Measurements from ENCODE around the gene TMEM140.

The TMEM140 gene

DNA sequence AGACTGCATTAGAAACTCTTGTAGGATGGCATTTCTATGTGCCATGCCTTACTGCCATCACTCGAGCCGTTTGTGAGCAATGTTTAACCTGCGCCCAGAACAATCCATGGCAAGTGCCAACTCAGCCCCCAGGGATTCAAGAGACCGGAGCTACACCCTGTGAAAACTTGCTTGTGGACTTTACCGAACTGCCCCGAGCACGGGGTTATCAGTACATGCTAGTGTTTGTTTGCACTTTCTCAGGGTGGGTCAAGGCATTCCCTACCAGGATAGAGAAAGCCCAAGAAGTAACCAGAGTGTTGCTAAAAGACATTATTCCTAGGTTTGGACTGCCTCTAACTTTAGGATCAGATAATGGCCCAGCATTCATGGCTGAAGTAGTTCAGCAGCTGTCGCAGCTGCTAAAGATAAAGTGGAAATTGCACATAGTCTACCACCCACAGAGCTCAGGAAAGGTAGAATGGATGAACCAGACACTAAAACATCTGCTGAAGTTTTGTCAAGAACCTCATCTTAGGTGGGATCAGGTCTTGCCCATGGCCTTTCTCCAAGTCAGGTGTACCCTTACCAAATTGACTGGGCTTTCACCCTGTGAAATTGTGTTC is 31.6 kb downstream of the TMEM140 start:
- TF ChIP-seq, protein P1, sequence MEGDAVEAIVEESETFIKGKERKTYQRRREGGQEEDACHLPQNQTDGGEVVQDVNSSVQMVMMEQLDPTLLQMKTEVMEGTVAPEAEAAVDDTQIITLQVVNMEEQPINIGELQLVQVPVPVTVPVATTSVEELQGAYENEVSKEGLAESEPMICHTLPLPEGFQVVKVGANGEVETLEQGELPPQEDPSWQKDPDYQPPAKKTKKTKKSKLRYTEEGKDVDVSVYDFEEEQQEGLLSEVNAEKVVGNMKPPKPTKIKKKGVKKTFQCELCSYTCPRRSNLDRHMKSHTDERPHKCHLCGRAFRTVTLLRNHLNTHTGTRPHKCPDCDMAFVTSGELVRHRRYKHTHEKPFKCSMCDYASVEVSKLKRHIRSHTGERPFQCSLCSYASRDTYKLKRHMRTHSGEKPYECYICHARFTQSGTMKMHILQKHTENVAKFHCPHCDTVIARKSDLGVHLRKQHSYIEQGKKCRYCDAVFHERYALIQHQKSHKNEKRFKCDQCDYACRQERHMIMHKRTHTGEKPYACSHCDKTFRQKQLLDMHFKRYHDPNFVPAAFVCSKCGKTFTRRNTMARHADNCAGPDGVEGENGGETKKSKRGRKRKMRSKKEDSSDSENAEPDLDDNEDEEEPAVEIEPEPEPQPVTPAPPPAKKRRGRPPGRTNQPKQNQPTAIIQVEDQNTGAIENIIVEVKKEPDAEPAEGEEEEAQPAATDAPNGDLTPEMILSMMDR (IDR thresholded peaks at IDR 0.05), result no peak
- TF ChIP-seq ZFX (IDR thresholded peaks at IDR 0.05; ENCODE audit: borderline replicate concordance), result no peak
- no peak overlapping the region for H3K27ac ChIP-seq

DNA sequence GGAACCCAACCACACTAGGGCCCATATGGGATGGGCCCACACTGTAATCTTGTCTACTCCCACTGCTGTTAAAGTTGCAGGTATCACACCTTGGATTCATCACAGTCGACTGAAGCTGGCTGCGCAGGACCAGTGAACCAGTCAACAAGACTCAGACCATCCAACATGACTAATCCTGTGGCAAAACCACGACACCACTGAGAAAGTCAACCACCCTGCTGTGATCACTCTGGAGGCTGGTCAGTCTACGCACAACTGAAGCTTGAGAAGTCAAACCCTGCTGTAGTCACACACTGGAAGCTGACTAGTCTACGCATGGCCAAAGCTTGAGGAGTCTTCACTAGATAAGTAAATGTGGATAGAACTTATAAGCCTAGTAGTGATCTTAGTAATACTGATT is 32.2 kb downstream of the TMEM140 start:
- TF ChIP-seq, protein P1 (IDR thresholded peaks at IDR 0.05), result no peak
- no peak for TF ChIP-seq ZFX (IDR thresholded peaks at IDR 0.05; ENCODE audit: borderline replicate concordance)
- H3K27ac ChIP-seq, result no peak overlapping the region

DNA sequence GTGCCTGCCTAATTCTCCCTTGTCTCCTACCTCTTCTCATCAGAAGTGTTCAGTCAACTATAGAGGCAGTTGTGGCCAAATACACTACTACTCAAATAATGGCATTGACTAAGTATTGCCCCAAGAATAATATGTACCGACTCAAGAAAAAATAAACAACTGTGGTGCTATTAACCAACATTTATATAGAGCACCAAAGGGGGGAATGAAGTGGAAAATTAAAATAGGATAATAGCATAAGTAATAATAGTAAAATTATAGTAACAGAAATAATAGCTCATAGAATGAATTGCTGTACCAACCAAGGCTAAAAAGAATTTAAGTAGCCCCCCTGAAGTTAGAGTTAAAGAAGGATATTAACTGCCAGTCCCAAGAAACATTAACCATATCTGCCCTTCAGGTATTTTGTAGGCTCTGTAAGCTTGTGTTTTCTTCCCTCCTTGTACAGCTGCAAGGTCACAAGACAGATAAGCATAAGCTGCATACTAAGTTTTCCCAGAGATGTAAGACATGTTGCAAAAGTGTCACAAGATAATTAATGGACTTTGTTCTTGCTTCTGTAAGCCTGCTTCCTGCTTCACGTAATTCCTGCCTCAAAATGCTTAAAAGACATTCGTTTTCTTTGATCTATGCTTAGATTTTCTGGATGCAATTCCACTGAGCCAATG is 33.5 kb downstream of the TMEM140 start:
- no peak for TF ChIP-seq ZFX (IDR thresholded peaks at IDR 0.05; ENCODE audit: borderline replicate concordance)
- TF ChIP-seq, protein P1 (IDR thresholded peaks at IDR 0.05), result no peak
- no peak overlapping the region for H3K27ac ChIP-seq

DNA sequence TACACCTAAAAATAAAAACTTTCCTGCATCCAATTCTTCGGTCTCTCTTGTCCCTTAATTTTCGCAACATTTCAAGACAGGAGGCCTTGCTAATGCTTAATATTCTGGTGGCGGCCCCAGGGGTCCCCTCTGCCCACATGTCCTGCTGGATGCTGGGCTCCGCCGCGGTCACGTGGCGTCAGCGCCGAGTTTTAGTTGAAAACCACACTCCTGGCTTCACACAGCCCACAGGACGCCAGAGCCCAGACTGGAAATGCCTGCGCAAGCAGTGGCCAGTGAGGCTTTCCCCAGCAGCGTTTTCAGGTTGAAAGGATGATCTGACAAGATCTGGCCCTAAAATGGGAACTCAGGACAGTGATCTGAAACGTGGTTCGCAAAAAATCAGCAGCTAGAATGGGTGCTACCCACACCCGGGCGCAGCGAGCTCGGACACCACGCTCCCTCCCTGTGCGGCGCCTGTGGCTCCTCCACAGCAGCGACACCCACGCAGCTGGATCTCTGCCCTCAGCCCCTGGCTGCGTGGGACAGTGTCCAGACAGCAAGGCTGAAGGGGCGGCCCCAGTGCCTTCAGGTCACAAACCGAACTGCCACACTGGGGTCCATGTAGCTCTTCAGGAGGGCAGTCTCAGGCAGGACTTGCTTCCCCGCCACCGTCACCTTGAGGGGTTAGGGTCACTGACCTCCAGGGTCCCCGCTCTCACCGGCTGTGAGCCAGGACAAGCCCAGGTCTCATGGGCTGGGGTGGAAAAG is 34.2 kb downstream of the TMEM140 start:
- no peak for TF ChIP-seq ZFX (IDR thresholded peaks at IDR 0.05; ENCODE audit: borderline replicate concordance)
- TF ChIP-seq, protein P1 (IDR thresholded peaks at IDR 0.05), result no peak
- no peak overlapping the region for H3K27ac ChIP-seq

DNA sequence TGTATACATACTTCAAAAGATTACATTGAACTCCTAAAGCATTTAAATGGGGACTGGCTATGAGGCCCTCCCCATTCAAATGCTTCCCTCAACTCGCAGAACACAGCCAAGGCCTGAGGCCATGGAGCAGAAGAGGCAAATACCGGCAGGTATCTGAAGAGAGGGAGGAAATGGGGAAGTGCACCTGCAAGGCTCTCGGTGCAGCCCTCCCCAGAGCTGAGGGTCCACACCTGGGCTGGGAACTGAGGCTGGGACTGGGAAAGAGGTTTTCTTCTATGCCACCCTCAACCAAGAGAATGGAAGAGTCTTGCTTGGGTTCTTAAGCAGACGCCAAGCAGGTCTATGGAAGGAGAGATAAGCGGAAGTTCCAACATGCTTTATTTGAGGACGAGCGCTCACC is 35.6 kb downstream of the TMEM140 start:
- no peak for TF ChIP-seq ZFX (IDR thresholded peaks at IDR 0.05; ENCODE audit: borderline replicate concordance)
- TF ChIP-seq, protein P1 (IDR thresholded peaks at IDR 0.05), result no peak
- H3K27ac ChIP-seq, result no peak overlapping the region

DNA sequence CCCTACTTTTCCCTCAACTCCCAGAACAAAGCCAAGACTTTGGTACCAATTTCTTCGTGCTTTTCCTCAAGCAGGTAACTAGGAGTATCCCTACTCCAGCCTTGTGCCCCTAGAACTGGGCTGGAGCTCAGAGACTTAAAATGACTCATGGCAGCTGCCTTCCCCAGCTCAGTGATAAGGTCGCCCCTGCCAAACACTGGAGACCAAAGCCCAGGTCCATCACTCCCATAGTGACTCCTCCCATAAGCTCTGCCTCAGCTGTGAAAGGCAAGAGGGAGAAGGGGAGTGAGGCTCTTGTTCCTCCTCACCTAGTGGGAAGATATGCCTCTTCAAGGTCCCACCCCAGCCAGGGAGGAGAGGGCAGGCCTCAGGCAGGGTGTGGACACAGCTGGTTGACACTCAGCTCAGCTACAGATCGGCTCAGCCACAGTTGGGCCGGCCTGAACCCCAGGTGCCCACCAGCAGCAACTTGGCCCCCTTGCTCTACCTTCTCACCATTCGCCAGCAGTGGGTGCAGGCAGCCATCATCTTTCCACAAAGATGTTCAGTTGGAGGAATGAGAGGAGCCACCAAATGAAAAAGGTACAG is 36.5 kb downstream of the TMEM140 start:
- TF ChIP-seq, protein P1 (IDR thresholded peaks at IDR 0.05), result no peak
- no peak for TF ChIP-seq ZFX (IDR thresholded peaks at IDR 0.05; ENCODE audit: borderline replicate concordance)

More for the DNA sequence above, 36.5 kb downstream of the TMEM140 start:
- no peak overlapping the region for H3K27ac ChIP-seq
